Activated CD8-positive, alpha-beta memory T cell treated with anti-CD3 and anti-CD28 coated beads, Interleukin-2, amount 50 U/mL, for 48 hours (primary cell): ENCODE results near the gene CALML4.
"Not testable (repeated sequence)": the region's sequence is repeated elsewhere in the genome, so short reads cannot be mapped to it uniquely, and the experiment has no call there.

Experiments used
- DNase-seq: peaks from one replicate; pipeline ENCODE4 v3.0.0-alpha.2; 2020

CALML4 gene

GRCh38 chr15:68188647-68189046 lies 16.5 kb downstream of the CALML4 start:
- DNase-seq = no peak

- DNase-seq = no peak
Measured at GRCh38 chr15:68187559-68187958, 17.6 kb downstream of the CALML4 start.

GRCh38 chr15:68186671-68187397 lies 18.3 kb downstream of the CALML4 start:
- no peak for DNase-seq

GRCh38 chr15:68184616-68185480 lies 20.3 kb downstream of the CALML4 start:
- no peak for DNase-seq

GRCh38 chr15:68183616-68184315 lies 21.4 kb downstream of the CALML4 start:
- no peak for DNase-seq

- DNase-seq = no peak
Measured at GRCh38 chr15:68177742-68178141, 27.4 kb downstream of the CALML4 start.

GRCh38 chr15:68176601-68177000 lies 28.5 kb downstream of the CALML4 start:
- no peak for DNase-seq

GRCh38 chr15:68175526-68175925 lies 29.6 kb downstream of the CALML4 start:
- no peak for DNase-seq

GRCh38 chr15:68173119-68173518 lies 32.0 kb downstream of the CALML4 start:
- DNase-seq = no peak

- not testable (repeated sequence) for DNase-seq
Measured at GRCh38 chr15:68172037-68172436, 33.1 kb downstream of the CALML4 start.

- no peak for DNase-seq
Measured at GRCh38 chr15:68166847-68167246, 38.3 kb downstream of the CALML4 start.

GRCh38 chr15:68163191-68163590 lies 41.9 kb downstream of the CALML4 start:
- no peak for DNase-seq

GRCh38 chr15:68158046-68158628 lies 47.0 kb downstream of the CALML4 start:
- no peak for DNase-seq

GRCh38 chr15:68157074-68157473 lies 48.1 kb downstream of the CALML4 start:
- DNase-seq = no peak

- no peak for DNase-seq
Measured at GRCh38 chr15:68154923-68155559, 50.1 kb downstream of the CALML4 start.

- DNase-seq = no peak
Measured at GRCh38 chr15:68152342-68152741, 52.8 kb downstream of the CALML4 start.

GRCh38 chr15:68151277-68151676 lies 53.9 kb downstream of the CALML4 start:
- no peak for DNase-seq

GRCh38 chr15:68150187-68150586 lies 54.9 kb downstream of the CALML4 start:
- DNase-seq = no peak

GRCh38 chr15:68149059-68149458 lies 56.1 kb downstream of the CALML4 start:
- DNase-seq = no peak

GRCh38 chr15:68148039-68148438 lies 57.1 kb downstream of the CALML4 start:
- no peak for DNase-seq

GRCh38 chr15:68145706-68146105 lies 59.4 kb downstream of the CALML4 start:
- DNase-seq = no peak

- DNase-seq = no peak
Measured at GRCh38 chr15:68143785-68144184, 61.3 kb downstream of the CALML4 start.

GRCh38 chr15:68143129-68143528 lies 62.0 kb downstream of the CALML4 start:
- no peak for DNase-seq
